Memory B cell (primary cell): ENCODE measurements around the gene TFAP2A.

Experiments used
- ATAC-seq: fragments of 150-1000 bp; cut with Tn5 transposase; 2 replicates; pipeline ENCODE4 v1.10.0; 2021; ENCODE audit warnings: low read depth, mild to moderate bottlenecking, moderate library complexity
- DNase-seq, 2 donors: peaks; one replicate each; pipeline ENCODE4 v3.0.0; 2022; ENCODE audit warnings: low spot score in 2 of 2
- H3K27ac Mint-ChIP-seq: one replicate; pipeline ENCODE4 v1.8.0; 2022; ENCODE audit warnings: mild to moderate bottlenecking, moderate library complexity, mixed read lengths
- H3K27me3 Mint-ChIP-seq: one replicate; pipeline ENCODE4 v1.8.0; 2022; ENCODE audit warnings: mixed read lengths
- H3K36me3 Mint-ChIP-seq: one replicate; pipeline ENCODE4 v1.8.0; 2022; ENCODE audit warnings: mild to moderate bottlenecking, mixed read lengths
- H3K4me1 Mint-ChIP-seq: one replicate; pipeline ENCODE4 v1.8.0; 2022; ENCODE audit warnings: mixed read lengths
- H3K4me3 Mint-ChIP-seq: one replicate; pipeline ENCODE4 v1.8.0; 2022; ENCODE audit warnings: mild to moderate bottlenecking, moderate library complexity, mixed read lengths
- H3K9me3 Mint-ChIP-seq: one replicate; pipeline ENCODE4 v1.8.0; 2022; ENCODE audit warnings: mixed read lengths

The TFAP2A gene

DNA sequence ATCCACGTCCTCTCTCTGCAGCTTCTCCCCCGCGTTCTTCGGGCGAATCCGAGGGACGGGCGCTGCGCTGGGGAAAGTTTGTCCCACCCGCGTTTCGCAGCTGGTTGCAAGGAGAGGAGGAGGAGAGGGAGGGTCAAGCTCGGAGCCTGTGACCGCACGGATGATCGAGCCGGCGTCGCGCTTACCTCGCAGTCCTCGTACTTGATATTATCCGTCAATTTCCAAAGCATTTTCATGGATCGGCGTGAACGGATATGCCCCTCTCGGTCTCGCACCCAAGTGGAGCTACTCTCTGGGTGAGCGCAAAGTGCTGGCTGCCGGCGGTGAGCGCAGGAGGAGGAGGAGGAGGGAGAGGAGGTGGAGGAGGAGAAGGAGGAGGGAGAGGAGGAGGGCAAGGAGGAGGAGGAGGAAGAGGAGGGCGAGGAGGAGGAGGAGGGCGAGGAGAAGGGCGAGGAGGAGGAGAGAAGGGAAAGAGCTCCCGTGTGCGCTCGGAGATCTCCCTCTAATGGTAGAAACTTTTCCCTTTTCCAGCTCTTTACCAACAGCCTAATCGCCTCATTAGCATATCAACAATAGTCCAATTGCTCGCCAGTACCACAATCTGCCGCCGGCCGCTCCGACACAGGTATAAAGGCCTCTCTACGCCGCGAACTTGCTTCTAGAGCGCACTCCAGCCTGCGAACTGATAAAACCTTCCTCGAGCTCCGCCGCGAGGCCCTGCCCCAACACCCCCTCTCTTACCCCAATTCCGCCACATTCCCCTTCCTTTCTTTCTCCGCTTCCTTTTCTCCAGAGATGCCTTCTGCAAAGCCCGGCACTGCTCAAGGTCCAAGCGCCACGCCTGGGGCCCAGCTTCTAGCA is at the start of gene TFAP2A:
TFAP2A (minus strand) TSS at position 319 of the 861 bp plus-strand sequence; CDS start at position 236, 83 bp downstream.
- DNase-seq (no peak), ATAC-seq (no peak)
- H3K4me1 Mint-ChIP-seq, result peaks cover 15% of the 10 kb centered on the region
- peaks cover 10% of the 10 kb centered on the region for H3K9me3 Mint-ChIP-seq
- peak within 1 kb of the TSS; percentile 11 for H3K4me3 Mint-ChIP-seq
- H3K36me3 Mint-ChIP-seq, result peaks cover 12% of the 10 kb centered on the region
- H3K27me3 Mint-ChIP-seq, result peaks cover 40% of the 10 kb centered on the region
- H3K27ac Mint-ChIP-seq, result no peak within 1 kb of the TSS

DNA sequence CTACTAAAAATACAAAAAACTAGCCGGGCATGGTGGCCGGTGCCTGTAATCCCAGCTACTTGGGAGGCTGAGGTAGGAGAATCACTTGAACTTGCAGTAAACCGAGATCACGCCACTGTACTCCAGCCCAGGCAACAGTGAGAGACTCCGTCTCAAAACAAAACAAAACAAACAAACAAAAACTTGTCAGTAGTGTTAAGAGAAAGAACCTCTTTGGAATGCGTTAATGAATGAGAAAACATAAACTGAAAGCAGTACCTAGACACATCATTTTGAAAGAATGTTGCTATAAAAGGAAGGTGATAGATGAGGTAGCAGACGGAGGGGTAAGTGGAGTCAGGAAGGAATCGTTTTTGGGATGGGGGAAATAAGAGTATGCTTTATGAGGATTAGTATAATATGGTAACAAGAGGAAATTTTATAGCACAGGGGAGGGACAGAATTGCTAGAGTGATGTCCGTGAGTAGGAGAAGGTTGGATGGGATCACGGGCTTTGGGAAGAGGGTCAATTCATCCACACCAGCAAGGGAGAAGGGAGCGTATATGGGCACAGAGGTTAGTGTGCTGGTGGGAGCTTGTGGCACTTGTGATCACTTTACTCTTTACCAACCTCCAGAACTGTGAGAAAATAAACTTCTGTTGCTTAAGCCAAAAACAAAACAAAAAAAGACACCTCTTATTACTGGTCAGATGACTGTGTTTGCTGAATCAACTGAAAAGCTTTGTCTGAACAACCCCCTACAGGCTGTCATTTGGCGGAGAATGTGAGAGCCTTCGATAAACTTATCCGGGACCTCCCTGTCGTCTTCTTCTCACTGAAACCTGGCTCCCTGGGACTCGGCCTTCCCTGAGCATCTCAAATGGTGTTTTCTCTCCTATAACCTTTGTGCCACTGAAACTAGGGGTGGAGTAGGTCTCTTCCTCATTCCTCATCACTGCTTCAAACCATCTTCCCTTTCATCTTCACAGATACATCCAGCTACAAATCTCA is 48.9 kb upstream of the TFAP2A start:
- H3K9me3 Mint-ChIP-seq, result peaks cover 5% of the 10 kb centered on the region
- no peak for ATAC-seq
- no peaks in the 10 kb centered on the region for H3K36me3 Mint-ChIP-seq
- DNase-seq, result no peak
- H3K4me3 Mint-ChIP-seq, result no peak overlapping the region
- H3K4me1 Mint-ChIP-seq, result peaks cover 6% of the 10 kb centered on the region
- H3K27ac Mint-ChIP-seq, result no peak overlapping the region
- peaks cover 9% of the 10 kb centered on the region for H3K27me3 Mint-ChIP-seq

DNA sequence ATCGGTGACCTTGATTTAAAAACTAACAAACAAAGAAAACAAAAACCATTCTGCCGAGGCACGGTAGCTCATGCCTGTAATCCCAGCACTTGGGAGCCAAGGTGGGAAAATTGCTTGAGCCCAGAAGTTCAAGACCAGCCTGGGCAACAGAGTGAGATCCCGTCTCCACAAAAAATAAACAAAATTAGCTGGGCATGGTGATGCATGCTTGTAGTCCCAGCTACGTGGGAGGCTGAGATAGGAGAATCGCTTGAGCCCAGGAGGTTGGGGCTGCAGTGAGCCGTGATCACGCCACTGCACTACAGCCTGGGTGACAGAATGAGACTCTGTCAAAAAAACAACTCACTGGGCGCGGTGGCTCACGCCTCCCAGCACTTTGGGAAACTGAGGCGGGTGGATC is 48.2 kb upstream of the TFAP2A start:
- no peak overlapping the region for H3K27ac Mint-ChIP-seq
- H3K36me3 Mint-ChIP-seq, result no peaks in the 10 kb centered on the region
- no peak overlapping the region for H3K4me3 Mint-ChIP-seq
- DNase-seq, result no peak
- peaks cover 5% of the 10 kb centered on the region for H3K9me3 Mint-ChIP-seq
- peaks cover 11% of the 10 kb centered on the region for H3K27me3 Mint-ChIP-seq
- peaks cover 6% of the 10 kb centered on the region for H3K4me1 Mint-ChIP-seq
- no peak for ATAC-seq

DNA sequence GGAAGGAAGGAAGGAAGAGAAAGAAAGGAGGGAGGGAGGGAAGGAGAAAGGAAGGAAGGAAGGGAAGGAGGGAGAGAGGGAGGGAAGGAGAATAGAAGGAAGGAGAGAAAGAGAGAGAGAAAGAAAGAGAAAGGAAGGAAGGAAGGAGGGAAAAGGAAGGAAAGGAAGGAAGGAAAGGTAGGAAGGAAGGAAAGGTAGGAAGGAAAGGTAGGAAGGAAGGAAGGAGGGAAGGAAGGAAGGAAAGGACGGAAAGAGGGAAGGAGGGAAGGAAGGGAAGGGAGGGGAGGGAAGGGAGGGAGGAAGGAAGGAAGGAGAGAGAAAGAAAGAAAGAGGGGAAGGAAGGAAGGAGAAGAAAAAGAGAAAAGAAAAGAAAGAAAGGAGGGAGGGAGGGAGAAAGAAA is 47.0 kb upstream of the TFAP2A start:
- Mint-ChIP-seq H3K27ac (no peak overlapping the region), H3K9me3 (peaks cover 5% of the 10 kb centered on the region), H3K36me3 (no peaks in the 10 kb centered on the region), H3K27me3 (peaks cover 15% of the 10 kb centered on the region), H3K4me3 (no peak overlapping the region), H3K4me1 (peaks cover 6% of the 10 kb centered on the region)
- DNase-seq, result no peak
- ATAC-seq, result no peak

- peaks cover 13% of the 10 kb centered on the region for H3K27me3 Mint-ChIP-seq
- no peak overlapping the region for H3K27ac Mint-ChIP-seq
- H3K9me3 Mint-ChIP-seq, result peaks cover 5% of the 10 kb centered on the region
- ATAC-seq (peak; percentile 94), DNase-seq (peak in 1 of 2 donors; percentile 23)
- H3K36me3 Mint-ChIP-seq, result no peaks in the 10 kb centered on the region
- no peak overlapping the region for H3K4me3 Mint-ChIP-seq
- H3K4me1 Mint-ChIP-seq, result peaks cover 6% of the 10 kb centered on the region
These were observed 45.2 kb upstream of the TFAP2A start for GRCh38 chr6:10460096-10460495.

GRCh38 chr6:10458287-10458686 is 43.4 kb upstream of the TFAP2A start:
- H3K4me1 Mint-ChIP-seq, result peaks cover 6% of the 10 kb centered on the region
- H3K27me3 Mint-ChIP-seq, result peaks cover 13% of the 10 kb centered on the region
- peaks cover 5% of the 10 kb centered on the region for H3K9me3 Mint-ChIP-seq
- DNase-seq (no peak), ATAC-seq (no peak)
- no peaks in the 10 kb centered on the region for H3K36me3 Mint-ChIP-seq
- no peak overlapping the region for H3K4me3 Mint-ChIP-seq
- no peak overlapping the region for H3K27ac Mint-ChIP-seq

- H3K4me1 Mint-ChIP-seq, result peaks cover 2% of the 10 kb centered on the region
- ATAC-seq, result no peak
- no peak for DNase-seq
- no peak overlapping the region for H3K27ac Mint-ChIP-seq
- no peaks in the 10 kb centered on the region for H3K36me3 Mint-ChIP-seq
- H3K27me3 Mint-ChIP-seq, result peaks cover 7% of the 10 kb centered on the region
- no peaks in the 10 kb centered on the region for H3K9me3 Mint-ChIP-seq
- no peak overlapping the region for H3K4me3 Mint-ChIP-seq
These were observed 38.7 kb upstream of the TFAP2A start for GRCh38 chr6:10453596-10453995.

- Mint-ChIP-seq H3K9me3 (no peaks in the 10 kb centered on the region), H3K27me3 (peaks cover 2% of the 10 kb centered on the region), H3K4me3 (no peak overlapping the region), H3K4me1 (peaks cover 2% of the 10 kb centered on the region), H3K27ac (no peak overlapping the region), H3K36me3 (no peaks in the 10 kb centered on the region)
- ATAC-seq (no peak), DNase-seq (no peak)
These were observed 37.1 kb upstream of the TFAP2A start for GRCh38 chr6:10451828-10452509.

GRCh38 chr6:10451394-10451793 is 36.5 kb upstream of the TFAP2A start:
- H3K36me3 Mint-ChIP-seq, result no peaks in the 10 kb centered on the region
- no peak overlapping the region for H3K27ac Mint-ChIP-seq
- DNase-seq (no peak), ATAC-seq (no peak)
- no peak overlapping the region for H3K4me3 Mint-ChIP-seq
- H3K27me3 Mint-ChIP-seq, result peaks cover 2% of the 10 kb centered on the region
- H3K9me3 Mint-ChIP-seq, result no peaks in the 10 kb centered on the region
- peaks cover 2% of the 10 kb centered on the region for H3K4me1 Mint-ChIP-seq

DNA sequence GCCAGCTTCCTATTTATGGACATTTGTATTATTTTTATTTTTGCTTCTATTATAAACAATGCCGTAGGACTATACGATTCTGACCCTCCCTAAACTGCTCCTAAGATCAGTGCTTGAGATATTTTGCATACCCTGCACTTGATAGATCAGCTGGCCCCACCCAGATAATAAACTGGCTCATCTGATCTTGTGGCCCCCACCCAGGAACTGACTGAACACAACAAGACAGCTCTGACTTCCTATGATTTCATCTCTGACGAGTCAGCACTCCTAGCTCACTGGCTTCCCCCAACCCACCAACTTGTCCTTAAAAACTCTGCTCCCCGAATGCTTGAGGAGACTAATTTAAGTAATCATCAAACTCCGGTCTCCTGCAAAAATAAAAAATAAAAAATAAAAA is 34.9 kb upstream of the TFAP2A start:
- ATAC-seq (no peak), DNase-seq (no peak)
- Mint-ChIP-seq H3K9me3 (no peaks in the 10 kb centered on the region), H3K27ac (no peak overlapping the region), H3K27me3 (peaks cover 2% of the 10 kb centered on the region), H3K4me1 (peaks cover 2% of the 10 kb centered on the region), H3K36me3 (no peaks in the 10 kb centered on the region), H3K4me3 (no peak overlapping the region)

GRCh38 chr6:10448096-10448495 is 33.2 kb upstream of the TFAP2A start:
- Mint-ChIP-seq H3K27ac (no peak overlapping the region), H3K9me3 (no peaks in the 10 kb centered on the region), H3K4me1 (peaks cover 2% of the 10 kb centered on the region), H3K27me3 (peaks cover 2% of the 10 kb centered on the region), H3K36me3 (no peaks in the 10 kb centered on the region), H3K4me3 (no peak overlapping the region)
- ATAC-seq (no peak), DNase-seq (no peak)

DNA sequence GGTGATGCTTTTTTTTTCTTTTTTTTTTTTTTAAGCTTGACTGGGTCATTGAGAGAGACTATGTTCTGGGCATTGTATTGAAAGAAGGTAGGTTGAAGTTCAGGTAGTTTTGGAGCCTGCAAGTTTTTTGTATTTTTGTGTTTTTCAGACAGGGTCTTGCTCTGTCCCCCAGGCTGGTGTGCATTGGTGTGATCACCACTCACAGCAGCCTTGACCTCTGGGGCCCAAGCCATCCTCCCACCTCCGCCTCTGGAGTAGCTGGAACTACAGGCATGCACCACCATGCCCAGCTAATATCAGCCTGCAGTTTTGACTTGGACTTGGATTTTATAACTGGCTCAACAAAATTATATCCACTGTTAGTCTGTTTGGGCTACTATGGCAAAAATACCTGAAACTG is 31.7 kb upstream of the TFAP2A start:
- ATAC-seq (no peak), DNase-seq (no peak)
- Mint-ChIP-seq H3K9me3 (peaks cover 1% of the 10 kb centered on the region), H3K4me1 (peaks cover 2% of the 10 kb centered on the region), H3K27ac (no peak overlapping the region), H3K36me3 (peaks cover 1% of the 10 kb centered on the region), H3K27me3 (peaks cover 8% of the 10 kb centered on the region), H3K4me3 (no peak overlapping the region)

DNA sequence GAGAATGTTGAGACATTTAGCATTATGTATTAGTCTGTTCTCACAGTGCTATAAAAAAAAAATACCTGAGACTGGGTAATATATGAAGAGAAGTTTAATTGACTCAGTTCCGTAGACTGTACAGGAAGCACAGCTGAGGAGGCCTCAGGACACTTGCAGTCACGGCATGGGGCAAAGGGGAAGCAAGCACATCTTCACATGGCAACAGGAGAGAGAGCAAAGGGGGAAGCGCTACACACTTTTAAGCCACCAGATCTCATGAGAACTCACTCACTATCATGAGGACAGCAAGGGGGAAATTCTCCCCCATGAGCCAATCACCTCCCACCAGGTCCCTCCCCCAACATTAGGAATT is 26.8 kb upstream of the TFAP2A start:
- peaks cover 5% of the 10 kb centered on the region for H3K9me3 Mint-ChIP-seq
- H3K4me1 Mint-ChIP-seq, result no peaks in the 10 kb centered on the region
- H3K4me3 Mint-ChIP-seq, result no peak overlapping the region
- ATAC-seq, result no peak
- no peak overlapping the region for H3K27ac Mint-ChIP-seq
- DNase-seq, result no peak
- H3K36me3 Mint-ChIP-seq, result peaks cover 1% of the 10 kb centered on the region
- H3K27me3 Mint-ChIP-seq, result peaks cover 10% of the 10 kb centered on the region
